ENCODE data around the gene NUP205. TPM values are rescaled to one million over a fixed set of nuclear protein-coding genes. Genes with fewer than 3 reads are reported as not detected.

The NUP205 gene
- total RNA-seq, 1 experiment from 2014 or later, result 91.0 TPM

DNA sequence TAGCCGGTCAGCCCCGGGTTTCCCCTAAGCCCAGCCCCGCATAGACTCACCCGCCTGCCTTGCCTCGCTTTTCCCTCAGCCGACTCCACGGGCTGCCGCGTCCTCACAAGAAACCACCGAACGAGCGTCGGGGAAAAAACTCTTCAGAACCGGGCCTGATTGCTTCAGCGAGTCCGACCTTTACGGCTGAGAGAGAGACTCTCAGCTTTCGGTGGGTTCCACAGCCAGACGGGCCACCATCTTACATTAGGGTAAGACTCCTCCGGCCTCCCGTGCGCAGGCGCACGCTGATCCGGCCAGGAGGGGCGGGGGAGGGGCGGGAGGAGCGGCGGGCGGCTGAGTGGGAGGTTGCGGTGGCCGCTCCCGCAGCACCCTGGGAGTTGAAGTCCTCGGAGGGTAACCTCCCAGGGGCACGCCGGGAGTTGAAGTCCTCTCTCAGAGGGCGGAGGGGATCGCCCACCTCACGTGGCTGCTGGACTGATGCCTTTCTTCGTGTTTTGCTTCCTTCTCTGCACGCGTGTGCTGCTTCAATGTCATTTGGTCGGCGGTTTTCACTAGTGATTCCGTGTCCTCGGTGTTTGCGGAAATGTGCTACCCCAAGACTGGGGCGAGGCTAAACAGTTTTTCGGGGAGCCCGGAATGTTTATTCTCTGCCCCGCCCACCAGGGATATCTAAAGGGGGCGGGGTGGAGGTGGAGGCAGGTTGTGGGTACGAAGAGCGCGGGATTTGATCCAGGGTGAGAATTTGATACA lies 47.7 kb upstream of the NUP205 start, which contains the start of gene CNOT4 (continued):
- TF ChIP-seq, protein P1, sequence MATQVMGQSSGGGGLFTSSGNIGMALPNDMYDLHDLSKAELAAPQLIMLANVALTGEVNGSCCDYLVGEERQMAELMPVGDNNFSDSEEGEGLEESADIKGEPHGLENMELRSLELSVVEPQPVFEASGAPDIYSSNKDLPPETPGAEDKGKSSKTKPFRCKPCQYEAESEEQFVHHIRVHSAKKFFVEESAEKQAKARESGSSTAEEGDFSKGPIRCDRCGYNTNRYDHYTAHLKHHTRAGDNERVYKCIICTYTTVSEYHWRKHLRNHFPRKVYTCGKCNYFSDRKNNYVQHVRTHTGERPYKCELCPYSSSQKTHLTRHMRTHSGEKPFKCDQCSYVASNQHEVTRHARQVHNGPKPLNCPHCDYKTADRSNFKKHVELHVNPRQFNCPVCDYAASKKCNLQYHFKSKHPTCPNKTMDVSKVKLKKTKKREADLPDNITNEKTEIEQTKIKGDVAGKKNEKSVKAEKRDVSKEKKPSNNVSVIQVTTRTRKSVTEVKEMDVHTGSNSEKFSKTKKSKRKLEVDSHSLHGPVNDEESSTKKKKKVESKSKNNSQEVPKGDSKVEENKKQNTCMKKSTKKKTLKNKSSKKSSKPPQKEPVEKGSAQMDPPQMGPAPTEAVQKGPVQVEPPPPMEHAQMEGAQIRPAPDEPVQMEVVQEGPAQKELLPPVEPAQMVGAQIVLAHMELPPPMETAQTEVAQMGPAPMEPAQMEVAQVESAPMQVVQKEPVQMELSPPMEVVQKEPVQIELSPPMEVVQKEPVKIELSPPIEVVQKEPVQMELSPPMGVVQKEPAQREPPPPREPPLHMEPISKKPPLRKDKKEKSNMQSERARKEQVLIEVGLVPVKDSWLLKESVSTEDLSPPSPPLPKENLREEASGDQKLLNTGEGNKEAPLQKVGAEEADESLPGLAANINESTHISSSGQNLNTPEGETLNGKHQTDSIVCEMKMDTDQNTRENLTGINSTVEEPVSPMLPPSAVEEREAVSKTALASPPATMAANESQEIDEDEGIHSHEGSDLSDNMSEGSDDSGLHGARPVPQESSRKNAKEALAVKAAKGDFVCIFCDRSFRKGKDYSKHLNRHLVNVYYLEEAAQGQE (IDR thresholded peaks at IDR 0.05; ENCODE audit: low read depth), result no peak
- TF ChIP-seq TCF7L2 (IDR thresholded peaks at IDR 0.05; ENCODE audit: borderline replicate concordance, extremely low read depth, insufficient read depth, insufficient read length) (no peak), JUND (IDR thresholded peaks at IDR 0.05) (no peak)

DNA sequence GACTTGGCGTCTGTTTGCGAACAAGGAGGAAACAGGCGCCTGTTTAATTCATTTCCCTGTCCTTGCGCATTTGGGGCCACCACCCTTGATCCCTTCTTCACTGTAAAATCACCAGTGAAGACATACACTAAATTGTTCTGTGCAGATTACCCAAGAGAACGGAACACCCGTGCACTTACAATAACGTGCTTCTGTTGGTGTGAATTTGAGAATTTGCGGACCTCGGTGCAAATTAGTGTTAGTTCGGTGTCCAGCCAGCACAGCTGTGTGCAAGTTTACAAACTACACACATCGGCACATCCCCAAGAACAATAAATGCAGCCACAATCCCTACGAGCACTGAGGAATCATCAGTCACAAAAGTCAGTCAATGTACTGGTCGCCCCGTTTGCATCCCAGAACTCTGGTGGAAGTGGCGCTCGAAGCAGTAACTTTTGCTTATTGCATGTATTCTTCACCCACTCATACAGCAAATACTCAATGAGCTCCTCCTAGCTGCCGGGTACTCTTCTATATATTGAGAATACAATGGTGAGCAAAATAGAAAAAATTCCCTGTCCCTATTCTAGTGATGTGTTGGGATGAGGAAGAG lies 47.0 kb upstream of the NUP205 start:
- ChIA-PET POLR2A (no interaction called here), CTCF (no interaction called here), RAD21 (ENCODE audit: low non-redundant PET in 1 of 2, low total read pairs in 2 of 2, uncharacterized antibody in 2 of 2, unreplicated experiment in 2 of 2) (no interaction called here)
- H3K4me1 ChIP-seq (ENCODE audit: control insufficient read depth in 1 of 2, insufficient read depth in 2 of 2, low read length in 2 of 2), result peaks cover 16 to 37% of the 10 kb centered on the region in 2 experiments
- H3K27me3 ChIP-seq (ENCODE audit: insufficient read depth, low read length), result no peaks in the 10 kb centered on the region
- H3K9me2 ChIP-seq (ENCODE audit: insufficient read depth), result no peaks in the 10 kb centered on the region
- H2AFZ ChIP-seq (ENCODE audit: low read depth, low read length, poor library complexity, severe bottlenecking), result peak overlapping the region; percentile 99
- DNase-seq (ENCODE audit: low read depth, low spot score), result no peak
- no peak for ATAC-seq
- no peak overlapping the region for H3K27ac ChIP-seq (ENCODE audit: low read depth, low read length)
- H3K9me3 ChIP-seq (ENCODE audit: control insufficient read depth in 1 of 2, insufficient read depth in 1 of 2, low read depth in 1 of 2, low read length in 2 of 2), result no peaks in the 10 kb centered on the region
- no peaks in the 10 kb centered on the region for H3K36me3 ChIP-seq (ENCODE audit: control insufficient read depth in 1 of 2, insufficient read depth in 2 of 2, low read length in 2 of 2)
- peaks cover 4% of the 10 kb centered on the region; the same call in 1 of the 2 replicates for H4K20me1 ChIP-seq (ENCODE audit: insufficient read depth)
- TF ChIP-seq SIN3A (IDR thresholded peaks at IDR 0.05; ENCODE audit: low read depth) (no peak), CEBPB (IDR thresholded peaks at IDR 0.05; ENCODE audit: low read depth) (no peak), TCF7L2 (IDR thresholded peaks at IDR 0.05; ENCODE audit: borderline replicate concordance, extremely low read depth, insufficient read depth, insufficient read length) (no peak), CBX3 (IDR thresholded peaks at IDR 0.05; ENCODE audit: low read depth) (no peak; the same call in 1 of the 2 replicates), EZH2 (IDR thresholded peaks at IDR 0.05) (no peak)
- TF ChIP-seq, protein P2, sequence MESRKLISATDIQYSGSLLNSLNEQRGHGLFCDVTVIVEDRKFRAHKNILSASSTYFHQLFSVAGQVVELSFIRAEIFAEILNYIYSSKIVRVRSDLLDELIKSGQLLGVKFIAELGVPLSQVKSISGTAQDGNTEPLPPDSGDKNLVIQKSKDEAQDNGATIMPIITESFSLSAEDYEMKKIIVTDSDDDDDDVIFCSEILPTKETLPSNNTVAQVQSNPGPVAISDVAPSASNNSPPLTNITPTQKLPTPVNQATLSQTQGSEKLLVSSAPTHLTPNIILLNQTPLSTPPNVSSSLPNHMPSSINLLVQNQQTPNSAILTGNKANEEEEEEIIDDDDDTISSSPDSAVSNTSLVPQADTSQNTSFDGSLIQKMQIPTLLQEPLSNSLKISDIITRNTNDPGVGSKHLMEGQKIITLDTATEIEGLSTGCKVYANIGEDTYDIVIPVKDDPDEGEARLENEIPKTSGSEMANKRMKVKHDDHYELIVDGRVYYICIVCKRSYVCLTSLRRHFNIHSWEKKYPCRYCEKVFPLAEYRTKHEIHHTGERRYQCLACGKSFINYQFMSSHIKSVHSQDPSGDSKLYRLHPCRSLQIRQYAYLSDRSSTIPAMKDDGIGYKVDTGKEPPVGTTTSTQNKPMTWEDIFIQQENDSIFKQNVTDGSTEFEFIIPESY (IDR thresholded peaks at IDR 0.05; ENCODE audit: extremely low read depth, insufficient replicate concordance, low read length), result peak; percentile 17
- BruUV-seq (replicated peaks), result no TSS peak
- H3K4me2 ChIP-seq (ENCODE audit: low read length), result peak overlapping the region; percentile 92
- intact Hi-C loops (cut with micrococcal nuclease), result loop anchor here (1.0 kb wide), 1 partner anchor 47 kb away; the partner anchor contains the start of gene NUP205
- H3K4me3 ChIP-seq (replicated peaks in 1 of 2; ENCODE audit: low read depth in 1 of 2, low read length in 2 of 2), result peak overlapping the region; percentile 45 to 83
- H3K9ac ChIP-seq (ENCODE audit: low read length), result peak overlapping the region; percentile 88
- H3K79me2 ChIP-seq (ENCODE audit: insufficient read depth, low read length), result peaks cover 39% of the 10 kb centered on the region
